Mammary epithelial cell (primary cell): ENCODE data around the gene NCOR1.

Experiments used
- CTCF ChIP-seq, 2 donors: IDR thresholded peaks in 1 of 2; conservative IDR thresholded peaks in 1 of 2; 2 replicates each; pipeline ENCODE4 v1.5.1; 2011 to 2012; ENCODE audit warnings: inconsistent platforms in 2 of 2, low read length in 2 of 2, mild to moderate bottlenecking in 2 of 2, control low read depth in 1 of 2, low read depth in 1 of 2; ENCODE audit not compliant: insufficient read depth in 1 of 2; ENCODE audit errors: extremely low read depth in 1 of 2
- EZH2 ChIP-seq: IDR thresholded peaks from 2 replicates; pipeline ENCODE4 v1.6.1; 2012; ENCODE audit warnings: low read length, inconsistent platforms, borderline replicate concordance

GRCh38 chr17:16068323-16068722, 147.0 kb downstream of the NCOR1 start:
- TF ChIP-seq CTCF (conservative IDR thresholded peaks at IDR 0.05 in 1 of 2, IDR thresholded peaks at IDR 0.05 in 1 of 2; ENCODE audit: extremely low read depth in 1 of 2, insufficient read depth in 1 of 2, low read depth in 1 of 2, low read length in 2 of 2) (no peak), EZH2 (no peak)
